HepG2 (cell line): ENCODE data around the gene CNTFR. TPM values are rescaled to one million over a fixed set of nuclear protein-coding genes. Genes with fewer than 3 reads are reported as not detected.

Experiments used
- ARNT ChIP-seq: fragments of 450-650 bp; IDR thresholded peaks from 2 replicates; pipeline ENCODE4 v1.6.1; 2017
- ATF1 ChIP-seq: IDR thresholded peaks from 2 replicates; pipeline ENCODE4 v1.6.1; 2016; ENCODE audit warnings: mild to moderate bottlenecking, control low read depth
- ATF7 ChIP-seq, 2 experiments: fragments of 450-650 bp in 1 of 2; sonication (generic) in 1 of 2; formaldehyde crosslinking in 1 of 2; IDR thresholded peaks; 2 replicates each; pipeline versions ENCODE4 v1.4.0 to v1.6.1; 2016 to 2020; ENCODE audit warnings: antibody characterized with exemption in 1 of 2, mild to moderate bottlenecking in 1 of 2, missing genetic modification reagents in 1 of 2
- BHLHE40 ChIP-seq: IDR thresholded peaks from 2 replicates; pipeline ENCODE4 v1.6.1; 2011; ENCODE audit warnings: low read length, improper control_type of control experiment
- DMAP1 ChIP-seq: IDR thresholded peaks from 2 replicates; pipeline ENCODE4 v1.6.1; 2016
- EZH2 ChIP-seq: conservative IDR thresholded peaks from 2 replicates; pipeline ENCODE4 v1.6.1; 2012; ENCODE audit warnings: mild to moderate bottlenecking, low read depth, low read length, moderate library complexity
- GTF2F1 ChIP-seq: fragments of 150-350 bp; IDR thresholded peaks from 2 replicates; pipeline ENCODE4 v1.6.1; 2014; ENCODE audit warnings: low read length
- HOXA7 ChIP-seq: sonication (generic); formaldehyde crosslinking; IDR thresholded peaks from 2 replicates; pipeline ENCODE4 v1.8.1; 2022; ENCODE audit warnings: mild to moderate bottlenecking, missing genetic modification reagents, moderate library complexity
- KLF11 ChIP-seq: IDR thresholded peaks from 2 replicates; pipeline ENCODE4 v1.6.1; 2016; ENCODE audit warnings: missing compliant biosample characterization
- MAZ ChIP-seq, 2 experiments: sonication (generic) in 1 of 2; formaldehyde crosslinking in 1 of 2; IDR thresholded peaks; 2 replicates each; pipeline versions ENCODE4 v1.5.0 to v1.6.1; 2012 to 2020; ENCODE audit warnings: low read depth in 2 of 2, mild to moderate bottlenecking in 2 of 2, borderline replicate concordance in 1 of 2, improper control_type of control experiment in 1 of 2, low read length in 1 of 2, missing genetic modification reagents in 1 of 2, moderate library complexity in 1 of 2
- NR1H2 ChIP-seq: sonication (generic); formaldehyde crosslinking; IDR thresholded peaks from 2 replicates; pipeline ENCODE4 v1.8.1; 2022; ENCODE audit warnings: low read depth, missing genetic modification reagents, borderline replicate concordance
- SNAPC2 ChIP-seq: sonication (generic); formaldehyde crosslinking; IDR thresholded peaks from 2 replicates; pipeline ENCODE4 v1.8.1; 2022; ENCODE audit warnings: mild to moderate bottlenecking, missing genetic modification reagents
- SNRNP70 ChIP-seq: fragments of 200-400 bp; formaldehyde crosslinking; IDR thresholded peaks from 2 replicates; pipeline ENCODE4 v1.6.1; 2017; ENCODE audit warnings: mild to moderate bottlenecking, low read depth, low read length, moderate library complexity
- SRSF1 ChIP-seq: fragments of 200-400 bp; formaldehyde crosslinking; optimal IDR thresholded peaks from 2 replicates; pipeline ENCODE3; 2017; ENCODE audit warnings: mild to moderate bottlenecking, low read depth, low read length, moderate library complexity
- TAF1 ChIP-seq: sonication (generic); formaldehyde crosslinking; IDR thresholded peaks from 2 replicates; pipeline ENCODE4 v1.4.0; 2020; ENCODE audit warnings: missing genetic modification reagents
- TEF ChIP-seq: sonication (generic); formaldehyde crosslinking; IDR thresholded peaks from 2 replicates; pipeline ENCODE4 v1.5.0; 2020; ENCODE audit warnings: missing genetic modification reagents
- TRIM24 ChIP-seq: sonication (generic); formaldehyde crosslinking; IDR thresholded peaks from 2 replicates; pipeline ENCODE4 v1.8.0; 2022; ENCODE audit warnings: mild to moderate bottlenecking, missing genetic modification reagents
- ZFP82 ChIP-seq: sonication (generic); formaldehyde crosslinking; IDR thresholded peaks from 2 replicates; pipeline ENCODE4 v1.5.1; 2020; ENCODE audit warnings: mild to moderate bottlenecking, missing genetic modification reagents, borderline replicate concordance
- ZFY ChIP-seq: sonication (generic); formaldehyde crosslinking; IDR thresholded peaks from 2 replicates; pipeline ENCODE4 v1.4.0; 2020; ENCODE audit warnings: missing genetic modification reagents
- ZGPAT ChIP-seq: IDR thresholded peaks from 2 replicates; pipeline ENCODE4 v1.6.1; 2016; ENCODE audit warnings: mild to moderate bottlenecking
- ZNF331 ChIP-seq: sonication (generic); formaldehyde crosslinking; IDR thresholded peaks from 2 replicates; pipeline ENCODE4 v1.4.0; 2020; ENCODE audit warnings: missing genetic modification reagents
- ZNF367 ChIP-seq: sonication (generic); formaldehyde crosslinking; IDR thresholded peaks from 2 replicates; pipeline ENCODE4 v1.4.0; 2020; ENCODE audit warnings: missing genetic modification reagents, borderline replicate concordance
- ZNF441 ChIP-seq: sonication (generic); formaldehyde crosslinking; IDR thresholded peaks from 2 replicates; pipeline ENCODE4 v1.7.0; 2021; ENCODE audit warnings: missing genetic modification reagents, borderline replicate concordance
- ZNF580 ChIP-seq: IDR thresholded peaks from 2 replicates; pipeline ENCODE4 v1.6.1; 2016; ENCODE audit warnings: low read depth, borderline replicate concordance
- ZNF841 ChIP-seq: sonication (generic); formaldehyde crosslinking; IDR thresholded peaks from 2 replicates; pipeline ENCODE4 v1.8.1; 2023; ENCODE audit warnings: missing genetic modification reagents, borderline replicate concordance
- polyA plus RNA-seq, 8 experiments: library from polyadenylated mRNA; depleted of rRNA in 3 of 8; stranded (reverse) in 7 of 8; unstranded in 1 of 8; fragments of >200 nt; fragmentation: Illumina TruSeq in 4 of 8; extraction: Trizol in 4 of 8; gene quantifications; 2 replicates each; pipeline versions ENCODE4 v1.2.1 to v1.2.3, GENCODE V29; 2011 to 2016; ENCODE audit warnings: low read depth in 4 of 8, missing spikeins in 1 of 8, mixed read lengths in 1 of 8; ENCODE audit not compliant: insufficient read depth in 1 of 8
- total RNA-seq, 5 experiments: library from RNA; depleted of rRNA; stranded (reverse); fragments of >200 nt; fragmentation: Illumina TruSeq; extraction: Trizol; gene quantifications; 2 replicates each; pipeline ENCODE4 v1.2.3, GENCODE V29; 2016; ENCODE audit warnings: low read depth in 1 of 5
- TF ChIP-seq, protein P1 (sequence below): sonication (generic); formaldehyde crosslinking; IDR thresholded peaks from 2 replicates; pipeline ENCODE4 v1.4.0; 2020; ENCODE audit warnings: missing genetic modification reagents

Gene CNTFR
- total and polyA plus RNA-seq, 2 of the 13 experiments (the other 11 are each of a cell fraction or from before 2014, with no cell fraction given): not detected

DNA sequence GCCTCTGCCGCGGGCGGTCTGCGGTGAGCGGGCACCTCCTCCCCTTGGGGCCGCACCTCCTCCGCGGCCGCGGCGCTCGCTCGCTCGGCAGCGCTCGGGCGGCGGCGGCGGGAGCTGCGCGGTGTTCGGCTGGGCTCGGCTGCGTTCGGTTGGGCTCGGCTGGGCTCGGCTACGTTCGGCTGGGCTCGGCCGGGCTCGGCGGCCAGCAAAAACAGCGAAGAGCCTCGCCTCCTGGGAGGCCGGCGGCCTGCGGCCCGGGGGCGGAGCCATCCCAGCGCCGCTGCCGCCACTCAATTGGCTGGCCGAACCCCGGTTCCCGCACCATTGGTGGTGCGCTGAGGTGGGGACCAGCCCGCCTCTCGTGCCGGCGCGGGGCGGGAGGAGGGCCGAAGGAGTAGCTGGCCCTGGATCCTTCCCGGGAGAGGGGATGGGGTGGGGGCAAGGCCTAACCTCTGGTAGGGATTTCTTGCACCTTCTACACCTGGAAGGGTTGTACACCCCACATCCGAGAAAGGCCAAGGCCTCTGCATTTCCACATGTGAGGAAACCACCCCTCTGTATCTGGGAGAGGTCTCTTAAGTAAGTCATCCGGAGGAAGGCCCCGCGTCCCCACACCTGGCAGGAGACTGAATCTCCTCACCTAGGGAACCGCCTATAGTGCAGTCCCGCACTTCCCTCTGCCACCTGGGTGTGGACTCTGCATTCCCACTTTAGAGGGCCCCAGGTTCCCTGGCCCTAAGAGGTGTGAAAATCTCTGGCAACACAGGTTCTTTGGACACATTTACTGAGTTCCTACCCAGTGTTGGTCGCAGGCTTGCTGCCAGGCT lies 66.3 kb downstream of the CNTFR start, which contains the start of gene ENHO (continued):
- TF ChIP-seq ZGPAT (CRISPR knock-in tag) (no peak), ZNF331 (peak; percentile 25; the same call in 1 of the 2 replicates), TEF (CRISPR knock-in tag) (no peak), NR1H2 (CRISPR knock-in tag) (no peak), KLF11 (CRISPR knock-in tag) (no peak), EZH2 (no peak), ZNF367 (no peak), ATF1 (CRISPR knock-in tag) (no peak), SRSF1 (no peak), MAZ (IDR thresholded peaks at IDR 0.05; ENCODE audit: borderline replicate concordance, low read depth, low read length) (0 out of 2 replicates have a peak, but pooled peaks have one; percentile 28), MAZ (CRISPR knock-in tag; IDR thresholded peaks at IDR 0.05; ENCODE audit: low read depth) (peak; percentile 66), TRIM24 (CRISPR knock-in tag) (no peak), GTF2F1 (no peak), ZFP82 (CRISPR knock-in tag) (no peak), ARNT (no peak), DMAP1 (no peak), BHLHE40 (peak; percentile 70), HOXA7 (CRISPR knock-in tag) (no peak), TAF1 (CRISPR knock-in tag) (no peak), ATF7 (IDR thresholded peaks at IDR 0.05) (no peak), ATF7 (CRISPR knock-in tag; IDR thresholded peaks at IDR 0.05) (no peak), ZNF441 (CRISPR knock-in tag) (peak; percentile 53; the same call in 1 of the 2 replicates), ZNF841 (CRISPR knock-in tag) (no peak), ZFY (0 out of 2 replicates have a peak, but pooled peaks have one; percentile 38), SNAPC2 (CRISPR knock-in tag) (no peak), SNRNP70 (no peak), ZNF580 (CRISPR knock-in tag) (no peak)
- TF ChIP-seq, protein P1, sequence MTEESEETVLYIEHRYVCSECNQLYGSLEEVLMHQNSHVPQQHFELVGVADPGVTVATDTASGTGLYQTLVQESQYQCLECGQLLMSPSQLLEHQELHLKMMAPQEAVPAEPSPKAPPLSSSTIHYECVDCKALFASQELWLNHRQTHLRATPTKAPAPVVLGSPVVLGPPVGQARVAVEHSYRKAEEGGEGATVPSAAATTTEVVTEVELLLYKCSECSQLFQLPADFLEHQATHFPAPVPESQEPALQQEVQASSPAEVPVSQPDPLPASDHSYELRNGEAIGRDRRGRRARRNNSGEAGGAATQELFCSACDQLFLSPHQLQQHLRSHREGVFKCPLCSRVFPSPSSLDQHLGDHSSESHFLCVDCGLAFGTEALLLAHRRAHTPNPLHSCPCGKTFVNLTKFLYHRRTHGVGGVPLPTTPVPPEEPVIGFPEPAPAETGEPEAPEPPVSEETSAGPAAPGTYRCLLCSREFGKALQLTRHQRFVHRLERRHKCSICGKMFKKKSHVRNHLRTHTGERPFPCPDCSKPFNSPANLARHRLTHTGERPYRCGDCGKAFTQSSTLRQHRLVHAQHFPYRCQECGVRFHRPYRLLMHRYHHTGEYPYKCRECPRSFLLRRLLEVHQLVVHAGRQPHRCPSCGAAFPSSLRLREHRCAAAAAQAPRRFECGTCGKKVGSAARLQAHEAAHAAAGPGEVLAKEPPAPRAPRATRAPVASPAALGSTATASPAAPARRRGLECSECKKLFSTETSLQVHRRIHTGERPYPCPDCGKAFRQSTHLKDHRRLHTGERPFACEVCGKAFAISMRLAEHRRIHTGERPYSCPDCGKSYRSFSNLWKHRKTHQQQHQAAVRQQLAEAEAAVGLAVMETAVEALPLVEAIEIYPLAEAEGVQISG (CRISPR knock-in tag): no peak; the same call in 1 of the 2 replicates
